ENCODE results near the gene ZNF768. TPM values are rescaled to one million over a fixed set of nuclear protein-coding genes. Genes with fewer than 3 reads are reported as not detected.

Gene ZNF768
- total and polyA plus RNA-seq, 2 of the 13 experiments (the other 11 are each of a cell fraction or from before 2014, with no cell fraction given) = 26.7 to 34.4 TPM

GRCh38 chr16:30534368-30535105 lies 8.2 kb upstream of the ZNF768 start, which contains the start of gene ZNF747 (continued):
- peak; percentile 80; the same call in 1 of the 2 replicates for TF ChIP-seq THAP9 (CRISPR knock-in tag; IDR thresholded peaks at IDR 0.05; ENCODE audit: borderline replicate concordance)
- TF ChIP-seq FOXP4 (CRISPR knock-in tag; IDR thresholded peaks at IDR 0.05) = no peak
- TF ChIP-seq ZFP91 (CRISPR knock-in tag; IDR thresholded peaks at IDR 0.05; ENCODE audit: borderline replicate concordance) = peak; percentile 93; the same call in 1 of the 2 replicates
- no peak for TF ChIP-seq USF2 (IDR thresholded peaks at IDR 0.05; ENCODE audit: low read depth, low read length)
- TF ChIP-seq USF2 (CRISPR knock-in tag; IDR thresholded peaks at IDR 0.05; ENCODE audit: borderline replicate concordance) = peak; percentile 60
- peak; percentile 59 for TF ChIP-seq ZNF740 (CRISPR knock-in tag; IDR thresholded peaks at IDR 0.05)
- TF ChIP-seq ZNF251 (CRISPR knock-in tag; IDR thresholded peaks at IDR 0.05) = no peak
- peak; percentile 89; the same call in 1 of the 2 replicates for TF ChIP-seq KLF15 (CRISPR knock-in tag; IDR thresholded peaks at IDR 0.05; ENCODE audit: borderline replicate concordance)
- no peak for TF ChIP-seq PAWR (CRISPR knock-in tag; IDR thresholded peaks at IDR 0.05; ENCODE audit: borderline replicate concordance)
- TF ChIP-seq CCAR2 (optimal IDR thresholded peaks at IDR 0.05; ENCODE audit: low read depth, low read length) = no peak
- peak; percentile 18 for TF ChIP-seq STAG1 (CRISPR knock-in tag; IDR thresholded peaks at IDR 0.05)
- TF ChIP-seq EHMT2 (IDR thresholded peaks at IDR 0.05; ENCODE audit: borderline replicate concordance, low read depth, low read length) = no peak
- TF ChIP-seq CREB1 (IDR thresholded peaks at IDR 0.05) = peak; percentile 69
- peak; percentile 91 for TF ChIP-seq CREB1 (CRISPR knock-in tag; IDR thresholded peaks at IDR 0.05)
- TF ChIP-seq ZNF576 (CRISPR knock-in tag; IDR thresholded peaks at IDR 0.05) = peak; percentile 75; the same call in 1 of the 2 replicates
- no peak for TF ChIP-seq ARNT (IDR thresholded peaks at IDR 0.05)
- peak; percentile 8; the same call in 1 of the 2 replicates for TF ChIP-seq NR0B2 (CRISPR knock-in tag; IDR thresholded peaks at IDR 0.05)
- peak; percentile 95 for TF ChIP-seq ZBTB7B (CRISPR knock-in tag; IDR thresholded peaks at IDR 0.05)
- TF ChIP-seq ZNF282 (IDR thresholded peaks at IDR 0.05; ENCODE audit: partially characterized antibody) = no peak

All from HepG2 (cell line).